HUES64 (cell line): ENCODE data around the gene LAX1.
"Not testable (repeated sequence)": the region's sequence is repeated elsewhere in the genome, so short reads cannot be mapped to it uniquely, and the experiment has no call there.

Source experiments
- H3K27ac ChIP-seq: 2 replicates; pipeline ENCODE4 v1.7.0; 2013; ENCODE audit warnings: low read depth, low read length, inconsistent platforms
- H3K27me3 ChIP-seq: 2 replicates; pipeline ENCODE4 v1.6.1; 2013; ENCODE audit warnings: mild to moderate bottlenecking, low read length; ENCODE audit not compliant: insufficient read depth
- H3K36me3 ChIP-seq: 2 replicates; pipeline ENCODE4 v1.6.1; 2013; ENCODE audit warnings: mild to moderate bottlenecking, low read length; ENCODE audit not compliant: insufficient read depth
- H3K4me1 ChIP-seq: 2 replicates; pipeline ENCODE4 v1.6.1; 2013; ENCODE audit warnings: mild to moderate bottlenecking, low read length, moderate library complexity; ENCODE audit not compliant: insufficient read depth
- H3K4me3 ChIP-seq: 2 replicates; pipeline ENCODE4 v1.5.1; 2013; ENCODE audit warnings: mild to moderate bottlenecking, low read length, moderate library complexity
- H3K9ac ChIP-seq: 2 replicates; pipeline ENCODE4 v1.6.1; 2013; ENCODE audit warnings: mild to moderate bottlenecking, low read depth, low read length
- H3K9me3 ChIP-seq: 2 replicates; pipeline ENCODE4 v1.6.1; 2013; ENCODE audit warnings: low read depth, low read length; ENCODE audit not compliant: insufficient read depth
- WGBS: fragments of 150-250, 120-280 bp; methylation state at CpG from one replicate; pipeline ENCODE4 v1.1.7; 2013; ENCODE audit warnings: missing lambda C conversion rate; 5-methylcytosine and 5-hydroxymethylcytosine counted together

LAX1 gene

DNA sequence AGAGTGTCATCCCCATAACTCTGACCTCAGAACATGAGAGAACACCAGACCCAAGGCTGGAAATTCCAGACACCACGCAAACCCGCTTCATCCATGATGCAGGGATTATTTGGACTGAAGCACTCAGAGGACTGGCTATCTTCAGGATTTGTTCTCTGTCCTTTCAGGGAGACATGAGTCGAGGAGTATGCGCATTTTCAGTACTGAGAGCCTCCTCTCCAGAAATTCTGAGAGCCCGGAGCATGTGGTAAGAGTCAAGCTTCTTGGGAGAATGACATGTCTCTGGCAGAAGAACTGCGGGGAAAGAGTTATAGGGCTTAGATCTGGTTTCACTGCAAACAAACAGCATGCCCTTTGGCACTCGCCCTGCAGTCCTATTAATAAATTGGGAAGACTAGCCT is 6.9 kb downstream of the LAX1 start:
- Histone ChIP-seq H3K4me1 (no peaks in the 10 kb centered on the region), H3K9me3 (no peaks in the 10 kb centered on the region), H3K27ac (no peak overlapping the region), H3K9ac (no peak overlapping the region), H3K4me3 (no peak overlapping the region), H3K27me3 (no peaks in the 10 kb centered on the region), H3K36me3 (no peaks in the 10 kb centered on the region)
- WGBS = 84% methylated on average over 7 of the region's 7 CpGs

DNA sequence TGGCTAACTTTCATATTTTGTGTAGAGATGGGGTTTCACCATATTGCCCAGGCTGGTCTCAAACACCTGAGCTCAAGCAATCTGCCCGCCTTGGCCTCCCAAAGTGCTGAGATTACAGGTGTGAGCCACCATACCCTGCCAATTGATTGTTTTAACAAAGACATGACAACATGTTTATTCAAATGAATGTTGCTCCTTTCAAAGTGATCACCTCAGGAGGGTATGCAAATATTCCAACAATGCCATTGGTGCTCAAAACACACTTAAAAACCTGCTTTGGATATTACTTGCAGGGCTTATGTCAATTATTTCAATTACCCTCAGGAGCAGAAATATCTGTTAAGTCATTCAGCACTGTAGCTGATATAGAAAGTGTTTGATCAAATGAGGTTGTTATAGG is 7.9 kb downstream of the LAX1 start:
- Histone ChIP-seq H3K4me1 (no peaks in the 10 kb centered on the region), H3K27ac (no peak overlapping the region), H3K9ac (no peak overlapping the region), H3K27me3 (no peaks in the 10 kb centered on the region), H3K4me3 (no peak overlapping the region), H3K9me3 (no peaks in the 10 kb centered on the region), H3K36me3 (no peaks in the 10 kb centered on the region)
- 65% methylated on average over 1 of the region's 1 CpG for WGBS

DNA sequence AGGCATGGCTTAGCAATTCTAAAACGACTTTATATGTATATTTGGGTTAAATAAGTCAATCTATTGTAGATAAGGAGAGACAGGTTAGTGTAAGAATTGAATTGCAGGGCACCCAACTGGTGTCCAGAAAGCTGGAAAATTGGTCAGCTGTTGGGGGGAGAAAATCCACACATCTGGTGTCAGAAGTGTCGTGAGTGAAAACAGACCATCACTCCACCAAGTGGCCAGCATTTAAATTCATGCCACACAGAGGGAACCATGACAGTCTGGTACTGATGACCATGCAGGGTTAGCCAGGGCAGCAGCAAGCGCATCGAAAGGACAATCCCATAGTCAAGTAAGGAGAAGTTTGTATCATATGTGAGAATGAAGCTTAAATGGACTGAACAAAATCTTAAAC is 11.7 kb downstream of the LAX1 start:
- no peak overlapping the region for H3K4me3 ChIP-seq

DNA sequence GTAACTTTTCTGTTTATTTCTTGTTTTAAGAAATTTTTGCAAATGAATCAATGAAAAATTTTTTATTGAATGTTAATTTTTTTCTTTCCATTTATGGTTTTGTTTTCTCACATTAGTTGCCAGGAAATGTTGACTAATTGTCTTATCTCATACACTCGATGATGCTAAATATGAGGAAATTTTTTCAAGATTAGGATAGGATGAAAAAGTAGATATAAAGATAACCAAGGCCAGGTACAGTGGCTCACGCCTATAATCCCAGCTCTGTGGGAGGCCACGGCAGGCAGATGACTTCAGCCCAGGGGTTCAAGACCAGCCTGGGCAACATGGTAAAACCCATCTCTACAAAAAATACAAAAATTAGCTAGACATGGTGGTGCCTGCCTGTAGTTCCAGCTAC is 12.6 kb downstream of the LAX1 start:
- Histone ChIP-seq H3K4me1 (no peaks in the 10 kb centered on the region), H3K9me3 (no peaks in the 10 kb centered on the region), H3K36me3 (no peaks in the 10 kb centered on the region), H3K4me3 (no peak overlapping the region), H3K9ac (no peak overlapping the region), H3K27me3 (no peaks in the 10 kb centered on the region), H3K27ac (no peak overlapping the region)
- 99% methylated on average over 3 of the region's 3 CpGs for WGBS

More for the DNA sequence above, 11.7 kb downstream of the LAX1 start:
- Histone ChIP-seq H3K27me3 (no peaks in the 10 kb centered on the region), H3K36me3 (no peaks in the 10 kb centered on the region), H3K9me3 (no peaks in the 10 kb centered on the region), H3K27ac (no peak overlapping the region), H3K9ac (no peak overlapping the region), H3K4me1 (no peaks in the 10 kb centered on the region)
- 90% methylated on average over 4 of the region's 4 CpGs for WGBS

DNA sequence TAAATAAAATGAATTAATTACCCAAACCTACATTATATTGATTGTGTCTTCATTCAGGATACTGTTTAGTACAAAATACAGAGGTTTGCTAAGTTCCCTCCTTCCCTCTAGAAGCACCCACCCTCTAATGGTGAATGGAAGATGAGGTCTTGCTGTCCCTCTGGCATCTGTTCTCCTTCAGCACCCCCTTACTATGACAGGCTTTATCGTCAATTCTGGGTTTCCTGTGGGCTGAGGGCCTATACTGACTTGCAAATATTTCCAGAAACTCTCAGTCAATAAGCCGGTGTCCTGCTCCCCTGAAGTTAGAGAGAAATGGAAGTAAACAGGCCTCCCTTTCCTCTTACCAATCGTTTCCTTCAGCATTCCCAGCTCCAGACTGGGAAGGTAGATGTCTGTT is 13.2 kb downstream of the LAX1 start:
- Histone ChIP-seq H3K27ac (no peak overlapping the region), H3K27me3 (no peaks in the 10 kb centered on the region), H3K4me3 (no peak overlapping the region), H3K9me3 (no peaks in the 10 kb centered on the region), H3K36me3 (no peaks in the 10 kb centered on the region), H3K4me1 (no peaks in the 10 kb centered on the region), H3K9ac (no peak overlapping the region)
- 91% methylated on average over 3 of the region's 3 CpGs for WGBS

DNA sequence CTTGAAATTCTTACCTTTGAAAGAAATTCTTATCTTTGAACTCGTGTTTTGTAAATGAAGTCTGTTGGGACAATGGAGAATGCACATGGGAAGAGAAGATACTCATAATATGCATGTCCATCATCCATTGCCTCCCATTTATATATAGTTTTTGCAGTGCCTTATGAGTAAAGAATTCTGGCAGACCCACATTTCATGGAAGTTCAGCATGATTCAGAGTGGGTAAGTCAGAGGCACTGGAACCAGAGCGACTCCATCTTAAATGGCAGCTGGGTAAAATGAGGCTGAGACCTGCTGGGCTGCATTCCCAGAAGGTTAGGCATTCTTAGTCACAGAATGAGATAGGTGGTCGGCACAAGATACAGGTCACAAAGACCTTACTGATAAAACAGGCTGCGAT is 13.8 kb downstream of the LAX1 start:
- Histone ChIP-seq H3K9me3 (no peaks in the 10 kb centered on the region), H3K36me3 (no peaks in the 10 kb centered on the region), H3K27me3 (no peaks in the 10 kb centered on the region), H3K4me1 (peaks cover 5% of the 10 kb centered on the region), H3K27ac (no peak overlapping the region), H3K9ac (no peak overlapping the region), H3K4me3 (no peak overlapping the region)
- 92% methylated on average over 4 of the region's 4 CpGs for WGBS

DNA sequence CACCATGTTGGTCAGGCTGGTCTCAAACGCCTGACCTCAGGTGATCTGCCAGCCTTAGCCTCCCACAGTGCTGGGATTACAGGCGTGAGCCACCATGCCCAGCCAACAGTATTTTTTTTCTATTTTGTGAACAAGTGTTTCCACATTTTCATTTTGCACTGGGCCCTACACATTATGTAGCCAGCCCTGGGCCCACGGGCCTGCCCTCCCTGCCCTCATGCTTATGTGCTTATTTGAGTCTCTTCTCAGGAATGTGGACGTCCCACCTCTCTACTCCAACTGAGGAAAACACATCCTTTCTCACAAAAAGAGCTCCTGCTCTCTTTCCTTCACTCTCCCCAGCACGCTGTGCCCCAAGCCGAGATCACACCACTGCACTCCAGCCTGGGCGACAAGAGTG is 17.0 kb downstream of the LAX1 start:
- no peak overlapping the region for H3K27ac ChIP-seq
- H3K9me3 ChIP-seq = no peaks in the 10 kb centered on the region
- 87% methylated on average over 7 of the region's 7 CpGs for WGBS
- H3K36me3 ChIP-seq = no peaks in the 10 kb centered on the region
- H3K27me3 ChIP-seq = no peaks in the 10 kb centered on the region
- no peak overlapping the region for H3K9ac ChIP-seq
- H3K4me1 ChIP-seq = peaks cover 8% of the 10 kb centered on the region
- H3K4me3 ChIP-seq = no peak overlapping the region

DNA sequence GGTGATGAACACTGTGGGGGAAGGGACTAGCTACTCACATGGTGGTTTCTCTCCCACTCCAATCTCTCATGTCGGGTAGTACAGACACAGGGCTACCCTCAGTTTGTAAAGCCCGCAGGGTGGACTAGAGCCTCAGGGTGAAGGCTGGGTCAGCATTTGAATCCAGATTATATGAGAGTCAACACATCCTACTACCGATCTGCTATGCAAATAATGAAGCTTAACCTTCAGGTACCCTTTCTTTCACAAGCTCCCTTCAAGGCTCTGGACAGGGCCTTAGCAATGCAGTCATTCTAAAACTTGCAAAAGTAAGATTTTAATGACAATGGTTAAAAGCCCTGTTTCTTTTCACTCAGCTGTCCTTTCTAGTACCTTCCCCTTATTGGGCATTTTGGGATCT is 25.0 kb downstream of the LAX1 start:
- no peaks in the 10 kb centered on the region for H3K36me3 ChIP-seq
- 20% methylated on average over 3 of the region's 3 CpGs for WGBS
- no peak overlapping the region for H3K9ac ChIP-seq
- H3K4me1 ChIP-seq = peaks cover 16% of the 10 kb centered on the region
- H3K27me3 ChIP-seq = no peaks in the 10 kb centered on the region
- no peak overlapping the region for H3K27ac ChIP-seq
- H3K4me3 ChIP-seq = no peak overlapping the region
- H3K9me3 ChIP-seq = no peaks in the 10 kb centered on the region

DNA sequence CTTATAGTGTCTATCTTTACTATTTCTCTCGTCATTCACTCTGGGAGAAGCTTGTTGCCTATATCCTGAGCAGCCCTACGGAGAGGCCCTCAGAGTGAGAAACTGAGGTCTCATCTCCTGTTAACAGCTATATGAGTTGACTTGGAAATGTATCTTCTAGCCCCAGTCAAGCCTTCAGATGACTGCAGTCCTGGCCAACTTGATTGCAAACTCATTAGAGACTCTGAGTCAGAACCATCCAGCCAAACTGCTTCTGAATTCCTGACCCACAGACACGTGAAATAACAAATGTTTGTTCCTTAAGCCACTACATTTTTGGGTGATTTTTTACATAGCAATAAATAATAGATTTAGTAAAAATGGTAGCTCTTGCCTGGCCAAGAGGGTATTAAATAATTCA is 26.5 kb downstream of the LAX1 start:
- Histone ChIP-seq H3K4me1 (peaks cover 19% of the 10 kb centered on the region), H3K9me3 (no peaks in the 10 kb centered on the region), H3K9ac (no peak overlapping the region), H3K4me3 (no peak overlapping the region), H3K27me3 (no peaks in the 10 kb centered on the region), H3K27ac (no peak overlapping the region), H3K36me3 (no peaks in the 10 kb centered on the region)
- 84% methylated on average over 3 of the region's 3 CpGs for WGBS

DNA sequence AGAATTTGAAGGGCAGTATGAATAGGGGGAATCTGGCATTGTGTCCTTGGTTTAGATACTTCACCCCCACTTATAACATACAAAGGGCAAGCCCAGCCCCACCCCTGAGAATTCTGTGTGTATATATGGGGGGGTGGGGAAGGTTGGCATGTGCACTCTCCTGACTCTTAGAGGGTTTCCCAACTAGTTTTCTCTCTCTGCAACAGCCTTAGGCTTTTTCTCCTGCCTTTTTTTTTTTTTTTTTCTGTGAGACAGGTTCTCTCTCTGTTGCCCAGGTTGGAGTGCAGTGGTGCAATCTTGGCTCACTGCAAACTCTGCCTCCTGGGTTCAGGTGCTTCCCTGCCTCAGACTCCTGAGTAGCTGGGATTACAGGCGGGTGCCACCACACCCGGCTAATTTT is 27.5 kb downstream of the LAX1 start:
- Histone ChIP-seq H3K9ac (no peak overlapping the region), H3K27me3 (no peaks in the 10 kb centered on the region), H3K27ac (no peak overlapping the region), H3K4me3 (no peak overlapping the region), H3K36me3 (peaks cover 7% of the 10 kb centered on the region), H3K4me1 (peaks cover 28% of the 10 kb centered on the region), H3K9me3 (no peaks in the 10 kb centered on the region)
- 94% methylated on average over 2 of the region's 2 CpGs for WGBS

DNA sequence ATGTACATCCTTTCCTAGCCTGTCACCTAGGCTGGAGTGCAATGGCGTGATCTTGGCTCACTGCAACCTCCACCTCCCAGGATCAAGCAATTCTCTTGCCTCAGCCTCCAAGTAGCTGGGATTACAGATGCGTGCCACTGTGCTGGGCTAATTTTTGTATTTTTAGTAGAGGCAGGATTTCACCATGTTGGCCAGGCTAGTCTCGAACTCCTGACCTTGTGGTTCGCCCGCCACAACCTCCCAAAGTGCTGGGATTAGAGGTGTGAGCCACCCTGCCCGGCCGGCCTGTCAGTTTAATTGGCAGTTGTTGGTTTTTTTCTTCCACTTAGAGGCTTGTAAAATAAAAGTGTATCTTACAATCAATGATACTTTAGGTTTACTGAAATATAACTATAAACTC is 28.6 kb downstream of the LAX1 start:
- H3K27ac ChIP-seq = not testable (repeated sequence)

DNA sequence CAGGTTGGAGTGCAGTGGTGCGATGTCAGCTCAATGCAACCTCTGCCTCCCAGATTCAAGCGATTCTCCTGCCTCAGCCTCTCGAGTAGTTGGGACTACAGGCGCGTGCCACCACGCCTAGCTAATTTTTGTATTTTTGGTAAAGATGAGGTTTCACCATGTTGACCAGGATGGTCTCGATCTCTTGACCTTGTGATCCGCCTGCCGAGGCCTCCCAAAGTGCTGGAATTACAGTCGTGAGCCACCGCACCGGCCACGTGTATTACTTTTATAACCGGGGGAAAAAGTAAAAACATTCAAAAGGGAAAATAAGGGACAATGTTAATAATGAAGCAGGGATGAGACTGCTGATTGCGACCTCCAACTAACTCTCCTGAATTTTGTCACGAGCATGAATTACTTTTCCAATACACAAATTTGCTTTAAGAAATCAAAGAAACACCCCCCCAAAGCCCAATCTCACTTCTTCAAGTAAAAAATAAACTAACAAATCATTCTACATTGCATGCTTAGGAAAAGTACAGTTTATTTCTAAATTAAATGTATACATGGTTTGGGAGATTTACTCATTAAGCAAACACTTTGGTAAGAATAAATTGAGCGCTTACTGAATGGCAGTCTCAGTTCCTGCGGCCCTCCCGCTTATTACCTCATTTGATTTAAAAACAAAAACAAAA is 29.9 kb downstream of the LAX1 start:
- WGBS = 67% methylated on average over 19 of the region's 19 CpGs
- Histone ChIP-seq H3K27me3 (no peaks in the 10 kb centered on the region), H3K9ac (peak overlapping the region; percentile 98; the same call in 1 of the 2 replicates), H3K27ac (peak overlapping the region; percentile 100; the same call in 1 of the 2 replicates), H3K4me1 (peaks cover 22% of the 10 kb centered on the region), H3K4me3 (peak overlapping the region; percentile 80), H3K9me3 (no peaks in the 10 kb centered on the region; the same call in 1 of the 2 replicates), H3K36me3 (peaks cover 31% of the 10 kb centered on the region)

More for the DNA sequence above, 28.6 kb downstream of the LAX1 start:
- H3K4me3 ChIP-seq, H3K9me3 ChIP-seq, H3K27me3 ChIP-seq, H3K9ac ChIP-seq: not testable (repeated sequence)
- WGBS = 97% methylated on average over 7 of the region's 7 CpGs
- Histone ChIP-seq H3K36me3 (peaks cover 17% of the 10 kb centered on the region), H3K4me1 (peaks cover 28% of the 10 kb centered on the region)
